Panc1 (cell line): ENCODE results near the gene MED13L. TPM values are rescaled to one million over a fixed set of nuclear protein-coding genes. Genes with fewer than 3 reads are reported as not detected.

ENCODE experiments used
- ATAC-seq: fragments of 200-7000 bp; cut with Tn5 transposase; 2 replicates; pipeline ENCODE4 v1.9.1; 2020; ENCODE audit warnings: mild to moderate bottlenecking, moderate library complexity
- BruUV-seq: library from RNA; stranded (reverse); fragments of 400-500 nt; replicated peaks from 2 replicates; lab custom pipeline; 2021; lab: Mats Ljungman, UMichigan
- CTCF ChIA-PET: fragments of 300-600 bp; sonication (Branson Sonifier 250); formaldehyde crosslinking; loops from one replicate; lab custom pipeline; 2022; ENCODE audit warnings: antibody characterized with exemption; lab: Charles Lee
- POLR2A ChIA-PET: fragments of 300-600 bp; sonication (Branson Sonifier 250); formaldehyde crosslinking; loops from one replicate; lab custom pipeline; 2022; ENCODE audit warnings: antibody characterized with exemption; lab: Charles Lee
- DNase-seq: peaks from one replicate; pipeline ENCODE4 v3.0.0-alpha.2; 2010; ENCODE audit warnings: low read depth, low spot score
- H3K27ac ChIP-seq: 2 replicates; pipeline ENCODE4 v1.5.1; 2011; ENCODE audit warnings: mild to moderate bottlenecking, low read length, inconsistent platforms
- H3K27me3 ChIP-seq: fragments of 200-500 bp; sonication (Bioruptor generic); 2 replicates; pipeline ENCODE4 v1.6.0; 2014; ENCODE audit warnings: low read length, inconsistent platforms; ENCODE audit not compliant: control insufficient read depth, insufficient read depth
- H3K36me3 ChIP-seq: fragments of 200-500 bp; sonication (Bioruptor generic); 2 replicates; pipeline ENCODE4 v1.5.1; 2014; ENCODE audit warnings: inconsistent platforms, mild to moderate bottlenecking, low read length, moderate library complexity; ENCODE audit not compliant: control insufficient read depth, insufficient read depth
- H3K4me1 ChIP-seq: 2 replicates; pipeline ENCODE4 v1.5.1; 2011; ENCODE audit warnings: inconsistent platforms, mild to moderate bottlenecking, low read length, moderate library complexity; ENCODE audit not compliant: control insufficient read depth, insufficient read depth
- H3K4me3 ChIP-seq, 2 experiments: 2 replicates each; pipeline ENCODE4 v1.5.1; 2011 to 2012; ENCODE audit warnings: low read depth in 2 of 2, low read length in 2 of 2, mild to moderate bottlenecking in 2 of 2, inconsistent platforms in 1 of 2, moderate library complexity in 1 of 2
- H3K9me3 ChIP-seq: fragments of 200-500 bp; sonication (Bioruptor generic); 2 replicates; pipeline ENCODE4 v1.5.1; 2014; ENCODE audit warnings: low read depth, mild to moderate bottlenecking, inconsistent platforms, low read length, moderate library complexity; ENCODE audit not compliant: control insufficient read depth, insufficient read depth
- CTCF ChIP-seq: fragments of 450-650 bp; IDR thresholded peaks from 2 replicates; pipeline ENCODE4 v1.5.1; 2017; ENCODE audit warnings: mild to moderate bottlenecking
- POLR2AphosphoS5 ChIP-seq: IDR thresholded peaks from 2 replicates; pipeline ENCODE4 v1.6.1; 2012; ENCODE audit warnings: mild to moderate bottlenecking, low read depth, low read length, moderate library complexity
- REST ChIP-seq, 2 experiments: IDR thresholded peaks; 2 replicates each; pipeline ENCODE4 v1.6.1; 2011 to 2012; ENCODE audit warnings: low read depth in 2 of 2, control low read depth in 1 of 2, low read length in 1 of 2, mild to moderate bottlenecking in 1 of 2, moderate library complexity in 1 of 2; ENCODE audit not compliant: insufficient read depth in 1 of 2
- SIN3A ChIP-seq: IDR thresholded peaks from 2 replicates; pipeline ENCODE4 v1.6.1; 2012; ENCODE audit warnings: low read depth, mild to moderate bottlenecking, low read length, moderate library complexity, borderline replicate concordance; ENCODE audit not compliant: insufficient read depth
- TCF7L2 ChIP-seq: IDR thresholded peaks from 2 replicates; pipeline ENCODE4 v1.6.1; 2011; ENCODE audit warnings: mild to moderate bottlenecking, low read depth, low read length, inconsistent platforms
- in situ Hi-C: cut with HindIII; loops from 2 replicates; pipeline ENCODE4 v1.10.0; 2016; ENCODE audit warnings: low sequenced_read_pairs, low pct_unique_long_range_greater_than_20kb
- intact Hi-C: fragments of 100-400 bp; cut with micrococcal nuclease; formaldehyde crosslinking; loops from one replicate; pipeline ENCODE4 v1.10.0; 2022; ENCODE audit not compliant: unreplicated experiment
- total RNA-seq: library from RNA; stranded (reverse); gene quantifications from one replicate; pipeline ENCODE4 v1.2.1, GENCODE V29; 2021; ENCODE audit not compliant: unreplicated experiment

The MED13L gene
- total RNA-seq, 1 experiment from 2014 or later: 170 TPM

GRCh38 chr12:116303066-116303465 is 25.6 kb upstream of the MED13L start:
- no peak for ATAC-seq
- ChIA-PET POLR2A (no interaction called here), CTCF (no interaction called here)
- no peak for TF ChIP-seq REST (IDR thresholded peaks at IDR 0.05; ENCODE audit: insufficient read depth in 1 of 2, low read depth in 2 of 2, low read length in 1 of 2)
- TF ChIP-seq POLR2AphosphoS5: no peak
- no peak for TF ChIP-seq SIN3A
- no peak for TF ChIP-seq TCF7L2
- no peak for TF ChIP-seq CTCF
- DNase-seq: no peak
- Histone ChIP-seq H3K9me3 (no peaks in the 10 kb centered on the region), H3K27me3 (no peaks in the 10 kb centered on the region), H3K4me1 (peaks cover 9% of the 10 kb centered on the region; the same call in 1 of the 2 replicates), H3K27ac (peak overlapping the region; percentile 31; the same call in 1 of the 2 replicates), H3K36me3 (no peaks in the 10 kb centered on the region), H3K4me3 (no peak overlapping the region)
- intact Hi-C loops (no loop called here), in situ Hi-C loops (no loop called here)
- no TSS peak for BruUV-seq

- peaks cover 9% of the 10 kb centered on the region; the same call in 1 of the 2 replicates for H3K4me1 ChIP-seq
- intact Hi-C loops: no loop called here
- CTCF ChIA-PET: no interaction called here
- peak overlapping the region; percentile 31; the same call in 1 of the 2 replicates for H3K27ac ChIP-seq
- TF ChIP-seq CTCF: no peak
- DNase-seq (no peak), ATAC-seq (no peak)
- H3K9me3 ChIP-seq: no peaks in the 10 kb centered on the region
- no peaks in the 10 kb centered on the region for H3K36me3 ChIP-seq
- H3K27me3 ChIP-seq: no peaks in the 10 kb centered on the region
- POLR2A ChIA-PET: interaction anchor here (0.7 kb wide), 1 partner anchor 187 kb away, joined by 11 read pairs; no protein-coding TSS in a partner anchor
- no peak overlapping the region for H3K4me3 ChIP-seq
- in situ Hi-C loops: no loop called here
- BruUV-seq: no TSS peak
These were observed 24.9 kb upstream of the MED13L start for GRCh38 chr12:116302166-116303058.
